ENCODE measurements around the gene PTPRO.

PTPRO gene

GRCh38 chr12:15323480-15323879 is 1.2 kb downstream of the PTPRO start:
- TF ChIP-seq GATA1 (IDR thresholded peaks at IDR 0.05; ENCODE audit: low read depth, low read length) (no peak), POLR2A (IDR thresholded peaks at IDR 0.05; ENCODE audit: low read length) (no peak)
- no peak for DNase-seq

- DNase-seq, result no peak
- no peak for TF ChIP-seq GATA1 (IDR thresholded peaks at IDR 0.05; ENCODE audit: low read depth, low read length)
- TF ChIP-seq POLR2A (IDR thresholded peaks at IDR 0.05; ENCODE audit: low read length), result no peak
These were observed 7.6 kb downstream of the PTPRO start for GRCh38 chr12:15329891-15330290.

- no peak for DNase-seq
- TF ChIP-seq POLR2A (IDR thresholded peaks at IDR 0.05; ENCODE audit: low read length) (no peak), GATA1 (IDR thresholded peaks at IDR 0.05; ENCODE audit: low read depth, low read length) (no peak)
These were observed 11.9 kb downstream of the PTPRO start for GRCh38 chr12:15334225-15334624.

GRCh38 chr12:15335959-15336358 is 13.7 kb downstream of the PTPRO start:
- TF ChIP-seq POLR2A (IDR thresholded peaks at IDR 0.05; ENCODE audit: low read length) (no peak), GATA1 (IDR thresholded peaks at IDR 0.05; ENCODE audit: low read depth, low read length) (no peak)

GRCh38 chr12:15336768-15337553 is 14.7 kb downstream of the PTPRO start:
- TF ChIP-seq POLR2A (IDR thresholded peaks at IDR 0.05; ENCODE audit: low read length), result no peak
- TF ChIP-seq GATA1 (IDR thresholded peaks at IDR 0.05; ENCODE audit: low read depth, low read length), result no peak
- no peak for DNase-seq

More at GRCh38 chr12:15335959-15336358, 13.7 kb downstream of the PTPRO start:
- no peak for DNase-seq

- no peak for TF ChIP-seq POLR2A (IDR thresholded peaks at IDR 0.05; ENCODE audit: low read length)
- TF ChIP-seq GATA1 (IDR thresholded peaks at IDR 0.05; ENCODE audit: low read depth, low read length), result no peak
- DNase-seq, result no peak
These were observed 19.1 kb downstream of the PTPRO start for GRCh38 chr12:15341371-15341770.

GRCh38 chr12:15344561-15344960 is 22.3 kb downstream of the PTPRO start:
- TF ChIP-seq POLR2A (IDR thresholded peaks at IDR 0.05; ENCODE audit: low read length) (no peak), GATA1 (IDR thresholded peaks at IDR 0.05; ENCODE audit: low read depth, low read length) (no peak)
- DNase-seq, result no peak

- TF ChIP-seq POLR2A (IDR thresholded peaks at IDR 0.05; ENCODE audit: low read length) (no peak), GATA1 (IDR thresholded peaks at IDR 0.05; ENCODE audit: low read depth, low read length) (no peak)
- DNase-seq, result no peak
These were observed 24.2 kb downstream of the PTPRO start for GRCh38 chr12:15346488-15346887.

GRCh38 chr12:15350643-15351042 is 28.3 kb downstream of the PTPRO start:
- DNase-seq, result no peak
- no peak for TF ChIP-seq POLR2A (IDR thresholded peaks at IDR 0.05; ENCODE audit: low read length)
- no peak for TF ChIP-seq GATA1 (IDR thresholded peaks at IDR 0.05; ENCODE audit: low read depth, low read length)

- TF ChIP-seq GATA1 (IDR thresholded peaks at IDR 0.05; ENCODE audit: low read depth, low read length) (no peak), POLR2A (IDR thresholded peaks at IDR 0.05; ENCODE audit: low read length) (no peak)
- DNase-seq, result no peak
These were observed 33.5 kb downstream of the PTPRO start for GRCh38 chr12:15355766-15356165.

- TF ChIP-seq POLR2A (IDR thresholded peaks at IDR 0.05; ENCODE audit: low read length), result no peak
- no peak for TF ChIP-seq GATA1 (IDR thresholded peaks at IDR 0.05; ENCODE audit: low read depth, low read length)
- DNase-seq, result no peak
These were observed 34.6 kb downstream of the PTPRO start for GRCh38 chr12:15356951-15357364.

GRCh38 chr12:15364221-15365160 is 42.2 kb downstream of the PTPRO start:
- no peak for TF ChIP-seq POLR2A (IDR thresholded peaks at IDR 0.05; ENCODE audit: low read length)
- TF ChIP-seq GATA1 (IDR thresholded peaks at IDR 0.05; ENCODE audit: low read depth, low read length), result no peak

GRCh38 chr12:15368812-15369211 is 46.5 kb downstream of the PTPRO start:
- TF ChIP-seq POLR2A (IDR thresholded peaks at IDR 0.05; ENCODE audit: low read length) (no peak), GATA1 (IDR thresholded peaks at IDR 0.05; ENCODE audit: low read depth, low read length) (no peak)
- DNase-seq, result no peak

More at GRCh38 chr12:15364221-15365160, 42.2 kb downstream of the PTPRO start:
- DNase-seq, result no peak

- no peak for DNase-seq
- TF ChIP-seq GATA1 (IDR thresholded peaks at IDR 0.05; ENCODE audit: low read depth, low read length), result no peak
- no peak for TF ChIP-seq POLR2A (IDR thresholded peaks at IDR 0.05; ENCODE audit: low read length)
These were observed 50.0 kb downstream of the PTPRO start for GRCh38 chr12:15372352-15372751.
